GM10266 (cell line): Measurements from ENCODE around the gene TLK2.

Source experiments
- DNase-seq: peaks from one replicate; pipeline ENCODE4 v3.0.0; 2012; ENCODE audit errors: extremely low spot score
- TF ChIP-seq, protein P1 (sequence below): IDR thresholded peaks from 2 replicates; pipeline ENCODE4 v1.5.1; 2012; ENCODE audit warnings: mild to moderate bottlenecking, low read depth; ENCODE audit not compliant: control insufficient read depth, insufficient read depth; ENCODE audit errors: missing control alignments

Gene TLK2

DNA sequence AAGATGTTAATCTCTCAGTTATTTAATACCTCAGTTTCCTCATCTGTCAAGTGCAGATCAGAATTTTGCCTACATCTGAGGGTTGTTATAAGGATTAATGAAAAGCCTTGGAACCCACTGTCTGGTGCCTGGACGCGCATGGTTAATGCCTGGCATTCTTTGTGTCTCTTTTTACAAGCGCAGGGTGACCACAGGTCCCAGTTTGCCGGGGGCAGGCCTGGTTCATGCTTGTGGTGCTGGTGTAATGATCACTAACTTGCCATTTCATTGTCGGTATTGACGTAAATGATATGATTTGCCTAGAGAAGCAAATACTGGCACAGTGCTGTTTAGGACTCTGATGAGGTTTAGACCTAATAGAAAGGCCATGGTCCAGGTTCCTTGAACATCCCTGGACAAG is 172.0 kb downstream of the TLK2 start:
- TF ChIP-seq, protein P1, sequence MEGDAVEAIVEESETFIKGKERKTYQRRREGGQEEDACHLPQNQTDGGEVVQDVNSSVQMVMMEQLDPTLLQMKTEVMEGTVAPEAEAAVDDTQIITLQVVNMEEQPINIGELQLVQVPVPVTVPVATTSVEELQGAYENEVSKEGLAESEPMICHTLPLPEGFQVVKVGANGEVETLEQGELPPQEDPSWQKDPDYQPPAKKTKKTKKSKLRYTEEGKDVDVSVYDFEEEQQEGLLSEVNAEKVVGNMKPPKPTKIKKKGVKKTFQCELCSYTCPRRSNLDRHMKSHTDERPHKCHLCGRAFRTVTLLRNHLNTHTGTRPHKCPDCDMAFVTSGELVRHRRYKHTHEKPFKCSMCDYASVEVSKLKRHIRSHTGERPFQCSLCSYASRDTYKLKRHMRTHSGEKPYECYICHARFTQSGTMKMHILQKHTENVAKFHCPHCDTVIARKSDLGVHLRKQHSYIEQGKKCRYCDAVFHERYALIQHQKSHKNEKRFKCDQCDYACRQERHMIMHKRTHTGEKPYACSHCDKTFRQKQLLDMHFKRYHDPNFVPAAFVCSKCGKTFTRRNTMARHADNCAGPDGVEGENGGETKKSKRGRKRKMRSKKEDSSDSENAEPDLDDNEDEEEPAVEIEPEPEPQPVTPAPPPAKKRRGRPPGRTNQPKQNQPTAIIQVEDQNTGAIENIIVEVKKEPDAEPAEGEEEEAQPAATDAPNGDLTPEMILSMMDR = no peak
- no peak for DNase-seq

GRCh38 chr17:62652251-62653001 is 173.8 kb downstream of the TLK2 start:
- no peak for DNase-seq
- TF ChIP-seq, protein P1 = no peak

- TF ChIP-seq, protein P1 = no peak
- DNase-seq = peak; percentile 87
These were observed 174.6 kb downstream of the TLK2 start for GRCh38 chr17:62653002-62653825.

DNA sequence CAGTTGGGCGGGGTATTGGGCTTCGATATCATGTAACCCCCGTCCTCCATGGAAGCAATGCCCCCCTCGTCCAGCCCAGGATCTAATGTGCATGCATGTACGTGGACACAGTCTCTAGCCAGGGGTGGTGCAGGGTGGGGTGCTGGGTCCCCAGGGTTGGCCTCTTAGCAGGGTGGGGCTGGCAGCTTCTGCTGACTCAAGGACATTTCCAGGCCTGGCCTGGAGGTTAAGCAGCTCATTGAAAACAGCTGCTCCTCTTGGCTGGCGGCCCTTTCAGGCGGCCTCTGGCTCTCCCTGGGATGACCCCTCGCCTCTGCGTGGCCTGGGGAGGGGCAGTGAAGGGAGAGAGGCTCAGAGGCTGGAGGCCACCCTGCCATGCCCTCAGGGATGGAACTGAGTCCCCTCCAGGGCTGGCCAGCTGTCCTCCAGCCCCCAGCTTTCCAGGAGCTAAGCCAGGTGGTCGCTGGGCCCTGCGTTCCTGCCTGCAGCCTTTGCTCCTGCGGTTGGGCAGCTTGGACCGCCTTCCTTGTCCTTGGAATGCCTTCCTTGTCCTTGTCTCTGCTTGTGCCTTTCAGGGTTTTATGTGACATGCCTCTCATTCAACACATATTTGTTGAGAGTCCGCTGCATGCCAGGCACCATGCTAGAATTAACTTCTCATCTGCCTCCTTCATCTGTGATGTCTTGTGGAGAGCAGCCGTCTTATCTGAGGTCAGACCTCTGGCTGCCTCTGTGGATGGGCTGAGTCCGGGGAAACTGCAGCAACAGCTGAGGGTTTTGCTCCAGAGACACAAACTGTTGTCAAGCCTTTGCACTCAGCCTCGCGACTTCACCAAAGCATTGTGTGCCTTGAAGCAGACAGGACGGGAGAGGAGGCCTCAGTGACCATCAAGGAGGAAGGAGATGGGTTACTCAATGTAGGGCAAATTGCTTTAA is 175.5 kb downstream of the TLK2 start:
- no peak for DNase-seq
- TF ChIP-seq, protein P1 = no peak

DNA sequence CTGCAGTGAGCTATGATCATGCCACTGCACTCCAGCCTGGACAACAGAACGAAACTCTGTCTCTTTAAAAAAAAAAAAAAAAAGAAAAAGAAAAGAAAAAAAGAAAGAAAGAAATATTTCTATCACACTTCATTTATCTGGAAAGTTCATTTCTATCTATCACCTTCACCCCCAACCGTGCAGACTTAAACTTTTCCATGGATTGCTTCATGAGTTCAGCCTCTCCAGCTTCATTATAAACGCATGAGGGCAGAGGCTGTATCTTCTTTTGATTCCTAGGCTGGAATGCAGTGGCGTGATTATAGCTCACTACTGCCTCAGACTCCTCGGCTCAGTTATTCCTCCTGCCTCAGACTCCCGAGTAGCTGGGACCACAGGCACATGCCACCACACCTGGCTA is 177.0 kb downstream of the TLK2 start:
- TF ChIP-seq, protein P1 = no peak
- no peak for DNase-seq

DNA sequence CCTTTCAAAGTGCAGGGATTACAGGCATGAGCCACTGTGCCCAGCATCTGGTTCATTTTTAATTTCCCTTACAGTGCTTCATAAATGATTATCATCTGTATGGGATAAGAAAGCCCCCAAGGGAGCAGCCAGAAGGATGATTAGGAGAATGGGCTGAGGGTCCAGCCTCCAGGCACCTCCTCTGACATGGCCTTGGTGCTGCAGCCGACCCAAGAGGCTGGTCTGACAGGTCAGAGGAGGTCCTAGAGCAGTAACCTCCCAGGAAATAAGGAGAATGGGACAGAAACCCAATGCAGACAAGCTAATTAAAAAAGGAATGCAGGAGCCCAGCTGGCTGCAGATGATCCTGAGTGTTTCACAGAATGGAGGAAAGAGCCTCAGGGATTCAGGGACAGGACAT is 177.8 kb downstream of the TLK2 start:
- no peak for DNase-seq
- TF ChIP-seq, protein P1 = no peak
